HG03097 (cell line): ENCODE measurements around the gene SLC25A33.
"Not testable (repeated sequence)": the region's sequence is repeated elsewhere in the genome, so short reads cannot be mapped to it uniquely, and the experiment has no call there.

Experiments
- ATAC-seq: cut with Tn5 transposase; IDR thresholded peaks from one replicate; pipeline ENCODE4 v1.9.1; 2021; ENCODE audit not compliant: unreplicated experiment, low FRiP score

Gene SLC25A33

GRCh38 chr1:9539165-9539828 lies at the start of gene SLC25A33:
SLC25A33 (plus strand) TSS chr1:9539465; CDS start chr1:9539692, 227 bp downstream.
- peak; percentile 94 for ATAC-seq

DNA sequence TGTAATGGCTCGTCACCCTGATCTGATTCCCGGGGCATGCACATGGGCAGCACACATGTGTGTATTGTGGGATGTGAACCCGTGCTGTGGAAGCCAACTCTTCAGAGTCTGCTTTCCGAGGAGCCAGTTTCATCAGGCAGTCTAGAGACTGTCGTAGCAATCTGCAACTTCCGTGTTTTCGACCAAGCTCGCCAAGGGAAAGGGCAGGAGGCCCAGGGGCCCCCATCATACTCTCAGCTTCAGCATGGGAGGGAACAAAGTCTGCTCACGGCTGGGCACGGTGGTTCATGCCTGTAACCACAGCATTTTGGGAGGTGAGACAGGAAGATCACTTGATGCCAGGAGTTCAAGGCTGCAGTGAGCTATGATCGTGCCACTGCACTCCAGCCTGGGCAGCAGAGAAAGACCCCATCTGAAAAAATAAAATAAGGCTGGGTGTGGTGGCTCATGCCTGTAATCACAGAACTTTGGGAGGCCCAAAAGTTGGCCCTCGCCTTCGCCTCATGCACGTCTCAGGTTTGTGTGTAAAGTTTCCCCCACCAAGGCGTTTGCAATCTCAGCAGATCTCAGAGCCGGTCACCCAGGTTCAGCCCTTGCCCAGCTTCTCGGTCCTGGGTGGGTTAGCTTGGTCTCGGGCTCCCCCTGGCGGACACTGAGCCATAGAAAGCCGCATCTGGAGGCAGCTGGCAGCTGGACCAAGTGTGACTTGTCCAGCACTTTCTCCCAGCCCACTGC lies 48.5 kb upstream of the SLC25A33 start:
- ATAC-seq, result no peak

DNA sequence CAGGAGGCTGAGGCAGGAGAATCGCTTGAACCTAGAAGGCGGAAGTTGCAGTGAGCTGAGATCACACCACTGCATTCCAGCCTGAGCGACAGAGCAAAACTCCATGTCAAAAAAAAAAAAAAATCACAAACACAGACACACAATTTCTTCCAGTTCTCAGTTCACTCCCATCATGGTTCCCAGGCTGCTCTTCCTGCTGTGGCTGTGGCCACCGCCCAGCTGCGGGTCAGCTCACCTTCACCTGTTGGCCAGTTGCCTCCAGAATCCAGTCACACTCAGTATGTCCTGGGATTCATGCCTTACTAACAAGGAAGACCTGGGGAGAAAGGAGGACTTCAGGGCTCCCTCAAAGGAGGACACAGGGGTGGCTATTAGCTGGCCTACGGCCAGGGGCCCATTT lies 45.9 kb upstream of the SLC25A33 start:
- ATAC-seq, result no peak

GRCh38 chr1:9494936-9495758 lies 44.1 kb upstream of the SLC25A33 start:
- ATAC-seq, result no peak

GRCh38 chr1:9495854-9496374 lies 43.4 kb upstream of the SLC25A33 start:
- no peak for ATAC-seq

- ATAC-seq, result no peak
These were observed 38.2 kb upstream of the SLC25A33 start for GRCh38 chr1:9500756-9501754.

- ATAC-seq, result no peak
These were observed 36.1 kb upstream of the SLC25A33 start for GRCh38 chr1:9503001-9503675.

GRCh38 chr1:9505143-9505542 lies 34.1 kb upstream of the SLC25A33 start:
- ATAC-seq, result no peak

DNA sequence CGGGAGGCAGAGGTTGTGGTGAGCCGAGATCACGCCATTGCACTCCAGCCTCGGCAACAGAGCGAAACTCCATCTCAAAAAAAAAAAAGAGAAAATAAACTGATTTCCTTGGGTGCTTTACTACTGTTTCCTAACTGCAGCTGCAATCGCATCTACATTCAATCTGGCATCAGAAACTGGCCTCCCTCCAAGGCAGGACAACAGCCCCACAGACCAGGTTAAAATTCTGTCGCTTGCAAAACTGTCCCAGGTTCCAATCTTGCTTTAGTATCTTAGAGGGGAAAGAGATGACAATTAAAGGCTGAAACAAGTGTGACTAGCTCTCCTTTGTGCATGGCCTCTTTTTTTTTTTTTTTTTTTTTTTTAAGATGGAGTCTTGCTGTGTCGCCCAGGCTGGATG lies 32.4 kb upstream of the SLC25A33 start:
- ATAC-seq, result no peak

DNA sequence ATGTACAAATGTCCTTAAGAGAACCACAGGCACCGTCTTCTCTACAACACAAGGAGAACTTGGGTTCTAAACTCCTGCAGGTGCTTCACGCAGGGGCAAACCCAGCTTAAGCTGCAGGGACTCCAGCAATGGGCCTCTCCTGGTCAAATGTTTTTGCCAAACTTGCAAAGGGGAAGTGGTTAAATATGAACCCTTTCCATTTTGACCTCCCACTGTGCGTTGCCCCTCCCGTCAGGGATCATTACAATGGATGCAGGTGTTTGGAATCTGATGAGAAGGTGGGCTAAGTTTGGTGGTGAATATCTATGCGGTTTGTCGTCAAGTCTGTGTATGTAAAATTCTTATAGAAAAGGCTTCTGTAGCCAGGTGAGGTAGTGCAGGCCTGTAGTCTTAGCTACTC lies 29.1 kb upstream of the SLC25A33 start:
- no peak for ATAC-seq

DNA sequence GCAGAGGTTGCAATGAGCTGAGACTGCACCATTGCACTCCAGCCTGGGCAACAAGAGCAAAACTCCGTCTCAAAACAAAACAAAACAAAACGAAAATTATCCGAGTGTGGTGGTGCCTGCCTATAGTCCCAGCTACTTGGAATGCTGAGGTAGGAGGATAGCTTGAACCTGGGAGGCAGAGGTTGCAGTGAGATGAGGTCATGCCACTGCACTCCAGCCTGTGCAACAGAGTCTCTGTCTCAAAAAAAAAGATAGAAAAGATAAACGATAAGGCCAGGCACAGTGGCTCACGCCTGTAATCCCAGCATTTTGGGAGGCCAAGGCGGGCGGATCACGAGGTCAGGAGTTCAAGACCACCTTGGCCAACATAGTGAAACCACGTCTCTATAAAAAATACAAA lies 23.7 kb upstream of the SLC25A33 start:
- ATAC-seq, result not testable (repeated sequence)

- ATAC-seq, result no peak
These were observed 20.7 kb upstream of the SLC25A33 start for GRCh38 chr1:9518454-9518998.

- no peak for ATAC-seq
These were observed 18.9 kb upstream of the SLC25A33 start for GRCh38 chr1:9520411-9520810.

DNA sequence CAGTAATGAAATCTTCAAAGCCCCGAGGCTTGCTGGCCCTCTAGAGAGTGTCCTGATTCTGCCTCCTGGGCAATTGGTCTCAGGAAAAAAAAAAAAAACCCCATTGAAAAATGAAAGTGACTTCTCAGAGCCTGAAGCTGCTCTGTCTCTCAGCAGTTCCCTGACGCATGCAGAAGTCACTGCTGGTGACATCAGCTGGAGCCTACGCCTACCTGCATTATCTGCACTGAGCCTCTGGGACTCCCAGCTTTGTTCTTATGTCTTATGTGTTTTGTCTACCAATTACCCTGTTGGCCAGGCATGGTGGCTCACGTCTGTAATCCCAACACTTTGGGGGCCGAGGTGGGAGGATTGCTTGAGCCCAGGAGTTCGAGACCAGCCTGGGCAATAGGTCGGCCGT lies 10.1 kb upstream of the SLC25A33 start:
- ATAC-seq, result no peak

- no peak for ATAC-seq
These were observed 8.9 kb upstream of the SLC25A33 start for GRCh38 chr1:9530320-9530719.

DNA sequence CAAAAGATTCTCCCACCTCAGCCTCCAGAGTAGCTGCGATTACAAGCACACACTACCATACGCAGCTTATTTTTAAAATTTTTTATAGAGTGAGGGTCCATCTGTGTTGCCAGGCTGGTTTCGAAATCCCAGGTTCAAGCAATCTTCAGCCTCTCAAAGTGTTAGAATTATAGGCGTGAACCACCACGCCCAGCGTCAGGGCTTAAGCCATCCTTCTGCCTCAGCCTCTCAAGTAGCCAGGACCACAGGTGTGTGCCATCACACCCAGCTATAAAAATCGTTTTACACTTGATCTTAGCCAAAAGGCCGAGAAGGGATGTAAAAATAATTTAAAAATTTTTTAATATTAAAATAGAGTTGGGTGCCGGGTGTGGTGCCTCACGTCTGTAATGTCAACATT lies 4.3 kb upstream of the SLC25A33 start:
- ATAC-seq, result no peak

- no peak for ATAC-seq
These were observed 3.0 kb upstream of the SLC25A33 start for GRCh38 chr1:9536301-9536700.

DNA sequence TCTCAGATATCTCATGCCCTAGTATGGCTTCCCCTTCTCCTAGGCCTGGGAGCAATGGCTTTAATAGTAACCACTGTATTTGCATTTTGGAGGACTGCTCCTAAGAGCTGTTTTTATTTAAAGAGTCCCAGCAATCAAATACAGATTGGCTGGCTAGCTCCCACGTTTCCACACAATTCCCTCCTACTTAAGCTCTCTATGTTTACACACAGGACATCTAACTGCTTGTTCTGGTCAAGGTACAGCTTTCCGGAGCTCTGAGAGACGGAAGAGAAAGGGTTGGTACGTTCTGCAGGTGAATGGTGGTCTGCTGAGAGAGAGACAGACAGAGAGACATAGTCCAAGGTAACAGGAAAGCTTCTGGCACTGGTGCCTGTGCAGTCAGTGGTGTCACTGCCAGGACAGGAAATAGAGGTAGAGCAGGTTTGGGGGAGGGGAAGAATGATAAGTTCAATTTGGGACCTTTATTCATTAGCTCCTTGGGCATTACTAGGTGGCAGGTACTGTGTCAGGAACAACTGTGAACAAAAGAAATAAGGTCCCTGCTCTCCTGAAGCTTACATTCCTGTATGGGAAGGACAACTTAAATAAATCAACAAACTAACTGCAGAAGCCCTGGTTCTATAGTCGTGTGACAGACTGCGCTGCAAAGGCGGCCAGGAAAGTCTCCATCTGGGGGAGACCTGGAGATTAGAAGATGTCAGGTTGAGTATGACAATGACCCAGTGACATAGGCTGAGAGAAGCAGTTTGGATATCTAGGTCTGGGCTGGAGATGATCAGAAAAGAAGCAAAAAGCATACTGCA lies 1.2 kb upstream of the SLC25A33 start:
- ATAC-seq, result no peak
